Hematopoietic multipotent progenitor cell treated with erythropoietin and hydrocortisone succinate and interleukin-3 and kit ligand, for 6 days (in vitro differentiated cells): ENCODE measurements around the gene TBC1D16.
"Not testable (repeated sequence)": the region's sequence is repeated elsewhere in the genome, so short reads cannot be mapped to it uniquely, and the experiment has no call there.

Source experiments
- DNase-seq: peaks from one replicate; pipeline ENCODE4 v3.0.0-alpha.2; 2015

TBC1D16 gene

GRCh38 chr17:80051681-80052080 lies 16.0 kb upstream of the TBC1D16 start:
- no peak for DNase-seq

GRCh38 chr17:80050706-80051105 lies 15.0 kb upstream of the TBC1D16 start:
- no peak for DNase-seq

- no peak for DNase-seq
These were observed 14.3 kb upstream of the TBC1D16 start for GRCh38 chr17:80049986-80050385.

DNA sequence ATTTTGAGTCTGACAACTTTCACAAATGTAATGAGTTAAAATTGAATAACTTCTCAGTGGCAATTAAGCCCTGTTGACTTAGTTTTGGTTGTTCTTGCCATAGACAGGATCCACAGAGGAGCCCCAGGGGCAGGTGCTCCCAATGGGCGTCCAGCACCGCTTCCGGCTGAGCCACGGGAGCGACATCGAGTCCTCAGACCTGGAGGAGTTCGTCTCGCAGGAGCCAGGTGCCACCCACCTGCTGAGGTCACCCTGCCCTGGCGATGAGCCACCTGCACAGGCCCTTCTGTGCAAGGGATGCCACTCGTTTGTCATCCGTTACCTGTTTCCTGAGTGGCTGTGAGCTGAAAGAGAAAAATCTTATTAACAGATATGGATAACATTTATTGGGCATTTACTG lies 11.5 kb upstream of the TBC1D16 start:
- DNase-seq: no peak

DNA sequence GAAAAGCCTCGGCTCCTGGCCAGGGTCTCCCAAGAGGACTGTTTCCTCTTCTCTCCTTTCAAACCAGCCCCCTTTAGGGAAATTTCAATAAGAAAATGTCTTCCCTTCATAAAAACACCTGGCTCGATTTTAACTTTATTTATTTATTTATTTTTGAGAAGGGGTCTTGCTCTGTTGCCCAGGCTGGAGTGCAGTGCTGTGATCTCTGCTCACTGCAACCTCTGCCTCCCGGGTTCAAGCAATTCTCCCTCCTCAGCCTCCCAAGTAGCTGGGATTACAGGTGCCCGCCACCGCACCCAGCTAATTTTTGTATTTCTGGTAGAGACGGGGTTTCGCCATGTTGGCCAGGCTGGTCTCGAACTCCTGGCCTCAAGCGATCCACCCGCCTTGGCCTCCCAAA lies 11.0 kb upstream of the TBC1D16 start:
- not testable (repeated sequence) for DNase-seq

- no peak for DNase-seq
These were observed 10.0 kb upstream of the TBC1D16 start for GRCh38 chr17:80045703-80046102.

GRCh38 chr17:80043963-80044362 lies 8.3 kb upstream of the TBC1D16 start:
- no peak for DNase-seq

- peak; percentile 46 for DNase-seq
These were observed 1.2 kb upstream of the TBC1D16 start for GRCh38 chr17:80036715-80037477.

DNA sequence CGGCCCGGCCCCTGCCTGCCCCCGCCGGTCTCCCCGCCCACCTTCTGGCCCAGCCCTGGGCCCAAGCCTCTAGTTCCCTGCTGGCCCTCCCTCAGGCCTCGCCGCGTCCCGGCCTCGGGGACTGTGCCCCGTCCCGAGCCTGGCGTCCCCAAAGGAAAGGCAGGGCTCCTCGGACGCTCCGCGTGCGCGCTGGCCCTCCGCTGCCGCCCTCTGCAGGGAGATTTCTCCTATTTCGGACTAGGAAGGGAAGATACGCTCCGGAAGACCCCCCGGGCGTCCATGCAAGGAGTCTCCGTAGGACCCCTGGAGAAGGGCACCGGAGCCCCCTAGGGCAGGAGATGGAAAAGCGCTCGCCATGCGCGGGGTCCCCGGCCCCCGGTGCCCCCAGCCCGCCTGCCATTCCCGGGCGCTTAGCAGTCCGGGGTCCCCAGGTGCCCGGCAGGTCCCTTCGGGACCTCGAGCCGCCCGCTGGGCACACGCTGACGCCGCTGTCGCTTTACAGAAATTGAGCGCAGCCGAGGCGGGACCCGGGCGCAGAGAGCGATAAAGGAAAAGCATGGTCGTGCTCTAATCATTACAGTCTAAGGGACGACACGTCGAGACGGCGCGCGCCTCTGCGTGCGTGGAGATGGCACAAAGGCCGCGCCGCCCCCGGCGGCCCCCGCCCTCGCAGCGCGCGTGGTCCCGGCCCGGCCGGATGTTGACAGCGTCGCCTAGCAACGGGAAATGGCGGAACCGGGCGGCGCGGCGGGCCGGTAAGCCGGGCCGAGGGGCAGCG lies 454 bp upstream of the TBC1D16 start, which contains the start of gene CCDC40:
CCDC40 (plus strand) TSS at position 706 of the 778 bp plus-strand sequence; CDS start at position 727, 21 bp downstream.
- peak; percentile 80 for DNase-seq

DNA sequence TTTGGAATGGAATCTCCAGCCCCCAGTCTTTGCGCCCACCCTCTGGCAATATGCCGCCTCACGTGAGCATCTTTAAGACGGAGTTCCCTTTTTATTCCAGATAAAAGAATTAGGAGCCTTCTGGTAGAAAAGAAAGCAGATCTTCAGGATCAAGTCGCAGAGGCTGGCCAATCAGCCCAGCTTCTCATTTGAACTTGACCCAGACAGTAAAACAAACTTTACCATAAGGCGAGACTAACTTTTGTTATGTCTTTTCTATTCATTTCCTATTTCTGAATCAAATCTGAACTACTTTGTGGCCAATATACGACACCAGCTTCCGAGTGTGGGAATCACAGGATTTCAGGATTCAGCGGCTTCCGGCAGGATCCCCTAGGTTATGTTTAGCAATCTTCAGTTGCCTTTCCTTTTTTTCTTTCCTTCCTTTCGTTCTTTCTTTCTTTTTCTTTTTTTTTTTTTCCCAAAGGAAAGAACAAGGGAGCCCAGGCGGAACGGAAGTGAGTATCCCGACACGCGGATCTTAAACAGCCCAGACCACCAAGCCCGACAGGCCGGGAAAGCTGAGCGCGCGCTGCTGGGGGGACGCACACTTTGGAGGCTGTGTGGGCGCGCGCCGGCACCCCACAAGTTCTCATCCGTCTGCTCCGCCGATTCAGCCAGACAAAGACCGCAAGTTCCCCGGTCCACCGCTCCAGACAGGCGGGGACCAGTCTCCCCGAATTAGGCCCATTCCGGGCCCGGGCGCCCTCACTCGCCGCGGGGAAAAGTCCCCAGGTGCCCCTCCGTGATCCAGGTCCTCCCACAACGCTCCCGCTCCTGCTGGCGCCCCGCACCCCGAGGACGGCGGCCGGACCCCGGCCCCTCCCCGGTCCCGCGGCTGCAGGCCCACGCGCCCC lies 633 bp downstream of the TBC1D16 start:
- peak; percentile 47 for DNase-seq

DNA sequence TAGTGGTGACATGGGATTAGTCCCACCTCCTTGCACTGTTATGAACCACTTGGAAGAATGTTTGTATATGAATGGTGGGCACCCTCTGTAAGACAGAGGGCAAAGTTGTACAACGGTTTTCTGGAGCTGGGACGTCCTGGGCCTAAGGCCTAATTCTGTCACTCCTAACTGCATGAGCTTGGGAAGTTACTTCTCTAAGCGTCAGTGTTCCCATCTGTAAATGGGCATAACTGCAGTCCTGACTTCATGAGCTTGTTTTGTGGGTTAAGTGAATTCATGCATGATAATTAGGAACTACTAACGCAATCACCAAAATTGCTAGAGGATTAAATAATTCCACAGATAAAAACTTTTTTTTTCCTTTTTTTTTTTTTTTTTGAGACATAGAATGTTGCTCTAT lies 1.8 kb downstream of the TBC1D16 start:
- DNase-seq: no peak

DNA sequence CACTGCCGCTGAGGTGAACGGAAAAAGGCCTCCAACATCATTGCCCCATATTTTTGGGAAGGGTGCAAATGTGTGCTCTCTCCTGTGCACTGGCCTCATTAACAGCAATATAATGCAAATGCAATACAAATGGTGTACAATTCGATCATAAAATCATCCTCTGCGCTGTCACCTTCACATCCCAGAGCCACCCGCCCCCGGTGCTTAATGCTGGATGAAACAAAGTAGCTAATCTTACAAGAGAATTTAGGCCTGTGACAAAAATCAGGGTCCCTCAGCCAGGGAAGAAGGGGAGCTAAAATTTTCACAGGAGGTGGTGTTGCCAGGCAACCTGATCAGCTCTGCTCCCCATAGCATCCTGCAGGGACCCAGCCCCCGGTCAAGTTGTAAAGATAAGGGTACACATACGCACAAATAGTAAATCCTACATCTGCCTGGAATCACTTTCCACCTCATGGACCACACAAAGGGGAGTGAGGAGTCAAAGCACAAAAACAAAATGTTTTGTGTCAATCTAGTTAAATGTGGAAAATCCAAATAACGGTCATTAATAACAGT lies 3.0 kb downstream of the TBC1D16 start:
- DNase-seq: no peak

- no peak for DNase-seq
These were observed 3.8 kb downstream of the TBC1D16 start for GRCh38 chr17:80031691-80032430.

DNA sequence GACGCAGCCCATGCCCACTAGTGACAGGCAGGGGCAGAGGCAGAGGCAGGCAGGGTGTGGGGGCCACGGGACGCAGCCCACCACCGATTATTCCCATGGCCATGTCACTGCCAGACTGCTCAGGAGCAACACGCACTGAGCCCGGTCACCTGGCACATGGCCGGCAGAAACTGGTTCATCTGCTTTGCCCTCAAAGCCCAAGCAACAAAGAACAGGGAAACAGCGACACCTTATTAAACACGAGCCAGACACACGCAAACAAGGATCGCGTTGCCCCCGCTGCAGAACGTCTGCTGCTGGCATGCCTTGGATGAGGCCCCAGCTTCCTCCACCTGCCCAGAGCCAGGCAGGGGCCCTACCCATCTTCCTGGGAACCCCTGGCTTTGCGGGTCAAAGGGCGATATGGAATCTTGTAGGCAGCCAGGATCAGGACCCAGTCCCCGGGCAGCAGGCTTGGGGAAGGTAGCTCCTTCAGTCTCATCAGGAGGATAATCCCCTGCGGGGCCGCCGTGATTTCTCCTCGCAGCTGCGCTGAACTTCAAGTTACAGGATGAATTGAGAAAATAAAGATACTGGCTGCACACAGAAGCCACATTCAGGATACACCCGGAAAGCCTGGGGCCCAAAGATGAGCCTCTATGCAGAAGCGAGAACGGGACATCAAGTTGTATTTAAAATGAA lies 4.8 kb downstream of the TBC1D16 start:
- no peak for DNase-seq

DNA sequence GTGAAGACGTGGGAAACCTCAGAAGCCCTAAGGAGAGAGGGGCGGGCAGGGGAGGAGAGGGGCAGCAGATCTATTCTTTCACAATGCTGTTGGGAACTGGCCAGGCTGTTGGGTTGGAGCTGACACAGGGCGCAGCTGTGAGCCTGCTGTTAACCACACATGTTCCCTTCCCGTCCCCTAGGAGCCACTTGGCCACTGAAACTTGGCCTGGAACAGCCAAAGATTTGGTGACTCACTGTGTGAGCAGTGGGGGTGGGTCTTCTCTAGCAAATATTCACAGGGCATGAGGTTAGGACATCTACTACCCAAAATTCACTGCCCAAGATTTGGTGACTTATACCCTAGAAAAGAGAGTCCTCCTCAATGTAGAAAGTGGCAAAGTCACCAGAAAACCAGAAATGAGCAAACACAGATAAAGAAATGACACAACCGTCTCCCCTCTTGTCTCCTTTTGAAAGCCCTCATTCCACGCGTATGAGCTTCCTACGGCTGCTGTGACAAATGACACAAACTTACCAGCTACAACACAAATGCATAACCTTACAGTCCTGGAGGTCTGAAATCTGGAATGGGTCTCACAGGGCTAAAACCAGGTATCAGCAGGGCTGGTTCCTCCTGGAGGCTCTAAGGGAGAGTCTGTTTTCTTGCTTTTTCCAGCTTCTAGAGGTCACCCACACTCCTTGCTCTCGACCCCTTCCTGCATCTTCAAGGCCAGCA lies 6.3 kb downstream of the TBC1D16 start:
- DNase-seq: peak; percentile 42

DNA sequence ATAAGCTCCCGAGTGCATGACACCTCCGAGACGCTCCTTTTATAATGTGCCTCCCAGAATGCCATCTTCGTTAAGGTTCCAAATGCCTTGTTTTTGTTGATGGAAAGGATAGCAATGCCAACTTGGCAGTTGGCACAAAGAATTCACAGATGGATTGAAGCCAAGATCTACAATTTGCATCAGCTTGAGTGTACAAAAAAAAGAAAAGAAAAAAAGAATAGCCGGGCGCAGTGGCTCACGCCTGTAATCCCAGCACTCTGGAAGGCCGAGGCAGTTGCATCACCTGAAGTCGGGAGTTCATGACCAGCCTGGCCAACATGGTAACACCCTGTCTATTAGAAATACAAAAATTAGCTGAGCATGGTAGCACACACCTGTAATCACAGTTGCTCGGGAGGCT lies 7.6 kb downstream of the TBC1D16 start:
- no peak for DNase-seq

DNA sequence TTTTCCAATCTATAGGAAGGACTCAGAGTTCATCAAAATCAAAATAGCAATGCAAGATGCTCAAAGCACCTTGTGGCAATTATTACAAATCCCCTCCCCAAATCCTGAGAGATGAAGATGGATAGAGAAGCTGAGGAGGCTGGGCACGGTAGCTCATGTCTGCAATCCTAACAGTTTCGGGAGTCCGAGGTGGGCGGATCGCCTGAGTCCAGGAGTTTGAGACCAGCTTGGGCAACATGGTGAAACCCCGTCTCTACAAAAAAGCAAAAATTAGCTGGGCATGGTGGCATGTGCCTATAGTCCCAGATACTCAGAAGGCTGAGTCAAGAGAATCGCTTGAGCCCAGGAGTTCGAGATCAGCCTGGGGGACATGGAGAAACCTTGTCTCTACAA lies 8.6 kb downstream of the TBC1D16 start:
- no peak for DNase-seq

GRCh38 chr17:80026359-80027042 lies 9.2 kb downstream of the TBC1D16 start:
- no peak for DNase-seq

DNA sequence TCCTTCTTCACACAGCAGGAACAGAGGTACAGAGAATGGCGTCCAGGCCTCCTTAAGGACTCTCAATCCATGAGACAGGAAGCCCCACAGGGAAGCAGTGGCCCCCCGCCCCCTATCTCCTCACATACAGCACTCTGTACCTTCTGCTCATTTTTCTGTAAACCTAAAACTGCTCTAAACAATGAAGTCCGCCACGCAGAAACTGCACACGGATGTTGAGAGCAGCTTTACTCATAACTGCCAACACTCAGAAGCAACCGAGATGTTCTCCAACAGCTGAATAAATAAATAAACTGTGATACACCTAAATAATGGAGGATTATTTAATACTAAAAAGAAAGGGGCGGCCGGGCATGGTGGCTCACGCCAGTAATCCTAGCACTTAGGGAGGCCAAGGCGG lies 9.9 kb downstream of the TBC1D16 start:
- DNase-seq: no peak

DNA sequence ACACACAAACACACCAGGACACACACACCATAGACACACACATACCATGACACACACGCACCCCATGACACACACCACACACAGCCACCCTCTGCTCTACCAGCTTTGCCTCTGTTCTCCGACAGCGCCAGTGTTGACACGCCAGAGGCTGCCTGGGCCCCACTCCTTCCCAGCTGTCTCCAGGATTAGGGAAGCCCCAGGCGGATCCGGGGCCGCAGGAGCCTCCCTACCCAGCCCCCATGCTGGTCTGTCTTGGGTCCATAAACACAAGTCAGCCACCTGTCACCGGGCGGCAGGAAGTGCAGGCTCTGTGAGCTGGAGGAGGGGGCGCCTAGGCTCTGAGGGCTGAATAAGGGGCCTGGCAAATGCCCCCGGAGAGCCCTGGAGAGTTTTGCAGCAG lies 10.5 kb downstream of the TBC1D16 start:
- DNase-seq: no peak
